ENCODE data around the gene USF3. TPM values are rescaled to one million over a fixed set of nuclear protein-coding genes. Genes with fewer than 3 reads are reported as not detected.

USF3 gene
- total and polyA plus RNA-seq, 2 of the 13 experiments (the other 11 are each of a cell fraction or from before 2014, with no cell fraction given), result 6.3 to 15.2 TPM

GRCh38 chr3:113663324-113663750 is 33.1 kb downstream of the USF3 start (continued):
- TF ChIP-seq SKIL (CRISPR knock-in tag; IDR thresholded peaks at IDR 0.05; ENCODE audit: borderline replicate concordance) (no peak), RFXAP (CRISPR knock-in tag; IDR thresholded peaks at IDR 0.05; ENCODE audit: borderline replicate concordance) (no peak), ISX (CRISPR knock-in tag; conservative IDR thresholded peaks at IDR 0.05) (no peak), ATF3 (CRISPR knock-in tag; IDR thresholded peaks at IDR 0.05) (no peak), KLF9 (CRISPR knock-in tag; IDR thresholded peaks at IDR 0.05; ENCODE audit: low read depth) (no peak), ZFP62 (CRISPR knock-in tag; IDR thresholded peaks at IDR 0.05) (no peak), ZNF441 (CRISPR knock-in tag; IDR thresholded peaks at IDR 0.05; ENCODE audit: borderline replicate concordance) (no peak), BCLAF1 (IDR thresholded peaks at IDR 0.05) (no peak), ZNF292 (CRISPR knock-in tag; IDR thresholded peaks at IDR 0.05; ENCODE audit: borderline replicate concordance, low read depth) (no peak), SMAD9 (CRISPR knock-in tag; IDR thresholded peaks at IDR 0.05) (no peak), PRPF4 (IDR thresholded peaks at IDR 0.05; ENCODE audit: low read depth, low read length, poor library complexity, severe bottlenecking) (no peak), EED (CRISPR knock-in tag; IDR thresholded peaks at IDR 0.05) (no peak), ZNF354B (CRISPR knock-in tag; IDR thresholded peaks at IDR 0.05) (no peak), LRRFIP1 (CRISPR knock-in tag; conservative IDR thresholded peaks at IDR 0.05) (no peak), MXD3 (CRISPR knock-in tag; IDR thresholded peaks at IDR 0.05) (no peak), KDM6A (CRISPR knock-in tag; IDR thresholded peaks at IDR 0.05; ENCODE audit: low read depth) (peak; percentile 75), ZNF503 (CRISPR knock-in tag; IDR thresholded peaks at IDR 0.05) (no peak), ZNF24 (IDR thresholded peaks at IDR 0.05) (no peak), ZNF740 (CRISPR knock-in tag; IDR thresholded peaks at IDR 0.05) (peak; percentile 53; the same call in 1 of the 2 replicates), SMC3 (IDR thresholded peaks at IDR 0.05; ENCODE audit: low read length) (no peak; the same call in 1 of the 2 replicates), ADNP (CRISPR knock-in tag; IDR thresholded peaks at IDR 0.05) (no peak)
